GM11168 (cell line): Measurements from ENCODE around the gene MARF1.

Experiments used
- in situ Hi-C: fragments of 300-500 bp; cut with MboI; formaldehyde crosslinking; loops from one replicate; pipeline ENCODE4 v1.12.0; 2022; ENCODE audit warnings: low sequenced_read_pairs; ENCODE audit not compliant: unreplicated experiment

Gene MARF1

GRCh38 chr16:15602285-15603044, 40.5 kb downstream of the MARF1 start:
- in situ Hi-C loops, result no loop called here

GRCh38 chr16:15601212-15601879, 41.6 kb downstream of the MARF1 start:
- in situ Hi-C loops, result no loop called here

GRCh38 chr16:15599303-15600070, 43.5 kb downstream of the MARF1 start:
- in situ Hi-C loops, result no loop called here

- in situ Hi-C loops, result no loop called here
Measured at GRCh38 chr16:15598648-15599190, 44.2 kb downstream of the MARF1 start.

GRCh38 chr16:15597822-15598647, 44.9 kb downstream of the MARF1 start:
- in situ Hi-C loops, result no loop called here

GRCh38 chr16:15597135-15597534, 45.8 kb downstream of the MARF1 start:
- in situ Hi-C loops, result no loop called here

- in situ Hi-C loops, result no loop called here
Measured at GRCh38 chr16:15594711-15595320, 48.1 kb downstream of the MARF1 start.

- in situ Hi-C loops, result no loop called here
Measured at GRCh38 chr16:15593235-15593634, 49.7 kb downstream of the MARF1 start.

- in situ Hi-C loops, result no loop called here
Measured at GRCh38 chr16:15592324-15592723, 50.6 kb downstream of the MARF1 start.

GRCh38 chr16:15587152-15587825, 55.7 kb downstream of the MARF1 start:
- in situ Hi-C loops, result no loop called here

- in situ Hi-C loops, result no loop called here
Measured at GRCh38 chr16:15586716-15587115, 56.2 kb downstream of the MARF1 start.

- in situ Hi-C loops, result no loop called here
Measured at GRCh38 chr16:15585956-15586355, 57.0 kb downstream of the MARF1 start.

- in situ Hi-C loops, result no loop called here
Measured at GRCh38 chr16:15583526-15583925, 59.4 kb downstream of the MARF1 start.

- in situ Hi-C loops, result no loop called here
Measured at GRCh38 chr16:15581127-15581815, 61.7 kb downstream of the MARF1 start.

GRCh38 chr16:15578824-15579223, 64.1 kb downstream of the MARF1 start:
- in situ Hi-C loops, result no loop called here

- in situ Hi-C loops, result no loop called here
Measured at GRCh38 chr16:15576960-15577958, 65.7 kb downstream of the MARF1 start.

GRCh38 chr16:15575293-15576049, 67.5 kb downstream of the MARF1 start:
- in situ Hi-C loops, result no loop called here
